ENCODE data around the gene SPSB2.

SPSB2 gene

DNA sequence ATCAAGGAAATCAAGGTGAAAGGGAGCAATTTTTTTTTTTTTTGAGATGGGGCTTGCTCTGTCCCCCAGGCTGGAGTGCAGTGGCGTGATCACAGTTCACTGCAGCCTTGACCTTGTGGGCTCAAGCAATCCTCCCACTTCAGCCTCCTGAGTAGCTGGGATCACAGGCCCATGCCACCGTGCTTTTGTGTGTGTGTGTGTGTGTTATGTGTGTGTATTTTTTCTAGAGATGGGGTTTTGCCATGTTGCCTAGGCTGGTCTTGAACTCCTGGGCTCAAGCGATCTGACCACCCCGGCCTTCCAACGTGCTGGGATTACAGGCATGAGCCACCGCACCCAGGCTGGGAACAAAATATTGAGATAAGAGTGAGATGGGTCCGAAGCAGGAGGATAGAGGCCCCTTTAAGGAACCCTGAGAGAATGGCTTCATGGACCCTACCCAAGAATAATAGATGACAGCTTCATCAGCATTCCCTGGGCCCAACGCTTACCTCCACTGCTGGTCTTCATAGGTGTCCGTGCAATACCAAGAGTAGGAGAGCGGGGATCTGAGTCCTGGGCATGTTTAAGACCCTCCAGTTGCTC, 23.0 kb downstream of the SPSB2 start:
- DNase-seq: no peak

DNA sequence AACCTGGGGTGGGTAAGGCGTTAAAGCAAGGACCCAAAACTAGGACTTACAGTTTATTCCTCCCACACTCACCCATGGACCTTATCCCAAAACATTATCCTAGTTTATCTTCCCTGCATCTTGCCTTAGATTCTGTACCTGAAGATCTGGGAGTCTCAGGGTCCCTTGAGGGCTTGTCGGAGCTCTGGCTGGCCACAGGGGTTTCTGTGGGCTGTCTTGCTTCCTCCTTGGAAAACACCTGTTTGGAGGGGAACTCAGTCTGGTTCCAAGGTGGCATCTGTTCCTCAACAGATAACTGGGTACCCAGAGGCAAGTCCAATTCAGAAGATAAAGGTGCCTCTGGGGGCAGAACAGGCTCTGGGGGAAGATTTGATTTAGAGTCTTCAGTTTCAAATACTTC, 23.7 kb downstream of the SPSB2 start:
- DNase-seq: no peak

DNA sequence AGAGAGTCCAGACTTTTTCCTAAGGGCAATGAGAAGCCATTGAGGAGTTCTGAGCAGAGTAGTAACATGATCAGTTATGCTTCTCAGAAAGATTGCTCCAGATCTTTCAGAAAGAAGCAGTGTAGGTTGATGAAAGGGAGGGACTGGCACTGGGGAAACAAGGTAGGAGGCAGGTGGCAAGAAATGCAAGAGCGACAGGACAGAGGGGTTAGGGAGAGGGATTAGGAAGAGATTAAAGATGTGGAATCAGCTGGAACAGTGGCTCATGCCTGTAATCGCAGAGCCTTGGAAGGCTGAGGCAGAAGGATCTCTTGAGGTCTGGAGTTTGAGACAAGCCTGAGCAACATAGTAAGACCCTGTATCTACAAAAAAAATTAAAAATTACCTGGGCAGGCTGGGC, 25.4 kb downstream of the SPSB2 start:
- DNase-seq: no peak

DNA sequence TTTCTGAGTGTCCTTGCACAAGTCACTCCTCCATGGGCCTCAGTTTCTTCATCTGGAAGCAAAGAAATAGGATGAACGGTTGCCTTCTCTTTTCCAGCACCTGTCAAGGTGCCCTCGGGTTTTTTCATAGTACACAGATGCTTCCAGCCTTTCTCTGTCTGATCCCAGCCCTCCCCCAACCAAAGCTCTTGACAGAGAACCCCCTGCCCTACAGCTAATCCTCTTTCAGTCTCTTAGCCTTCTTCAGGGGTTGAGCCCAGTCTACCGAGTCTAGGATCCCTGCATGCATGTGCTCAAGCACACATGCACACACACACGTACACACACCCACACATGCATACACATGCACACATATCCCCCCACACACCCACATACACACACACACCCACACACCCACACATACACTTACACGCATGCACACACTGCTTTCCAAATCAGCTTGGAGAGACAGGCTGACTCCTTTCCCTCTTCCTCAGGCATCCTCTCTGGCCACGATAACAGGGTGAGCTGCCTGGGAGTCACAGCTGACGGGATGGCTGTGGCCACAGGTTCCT, 26.7 kb downstream of the SPSB2 start:
- no peak for DNase-seq

- DNase-seq: no peak
These were observed 27.7 kb downstream of the SPSB2 start for GRCh38 chr12:6845395-6845794.

GRCh38 chr12:6843118-6843902, 29.8 kb downstream of the SPSB2 start:
- DNase-seq: no peak

DNA sequence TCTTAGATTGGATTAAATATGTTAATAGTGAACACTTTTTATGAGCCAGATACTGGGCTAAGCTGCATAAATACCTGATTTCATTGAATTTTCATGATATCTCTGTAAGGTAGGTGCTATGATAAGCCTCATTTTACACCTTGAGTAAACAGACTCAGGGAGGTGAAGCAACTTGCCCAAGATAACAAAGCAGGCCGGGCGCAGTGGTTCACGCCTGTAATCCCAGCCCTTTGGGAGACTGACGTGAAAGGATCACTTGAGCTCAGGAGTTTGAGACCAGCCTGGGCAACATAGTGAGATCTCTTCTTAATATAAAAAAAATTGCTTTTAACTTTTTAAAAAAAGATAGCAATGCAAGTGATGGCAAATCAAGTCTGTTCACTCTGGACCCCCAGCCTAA, 31.0 kb downstream of the SPSB2 start:
- no peak for DNase-seq

DNA sequence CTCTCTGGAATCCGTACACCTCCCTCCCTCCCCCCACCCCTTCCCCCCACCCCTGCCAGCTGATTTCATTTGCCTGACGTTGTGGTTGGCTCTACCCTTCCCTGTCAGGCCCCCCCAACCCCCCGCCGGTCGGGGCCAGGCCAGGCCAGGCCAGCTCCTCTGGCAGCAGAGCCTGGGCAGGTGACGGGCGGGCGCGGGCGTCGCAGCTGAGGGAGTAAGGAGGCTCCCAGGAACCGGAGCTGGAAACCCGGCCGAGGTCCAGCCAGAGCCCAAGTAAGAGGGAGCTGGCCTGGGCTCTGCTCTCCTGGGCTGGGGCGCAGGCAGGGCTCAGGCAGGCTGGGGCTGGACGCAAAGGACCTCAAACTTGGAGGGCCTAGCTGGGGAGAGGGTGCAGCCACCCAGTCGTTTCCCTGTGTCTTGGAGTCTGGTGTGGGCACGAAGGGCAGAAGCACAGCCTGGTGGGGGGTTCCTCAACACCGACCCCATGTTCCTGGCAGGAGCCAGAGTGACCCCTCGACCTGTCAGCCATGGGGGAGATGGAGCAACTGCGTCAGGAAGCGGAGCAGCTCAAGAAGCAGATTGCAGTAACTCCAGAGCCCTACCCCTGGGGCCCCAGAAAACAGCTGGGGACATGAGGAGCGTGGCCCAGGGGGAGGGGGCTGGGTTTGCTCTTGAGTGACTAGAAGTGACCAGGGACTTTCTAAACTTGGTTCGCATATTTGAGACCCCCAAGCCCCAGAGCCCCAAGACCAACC, 32.2 kb downstream of the SPSB2 start, which contains the start of gene GNB3:
Gene GNB3 (plus strand): TSS at position 165 of the 755 bp plus-strand sequence. CDS start 363 bp downstream, at position 528.
- DNase-seq: no peak

GRCh38 chr12:6840330-6840729, 32.8 kb downstream of the SPSB2 start:
- no peak for DNase-seq

DNA sequence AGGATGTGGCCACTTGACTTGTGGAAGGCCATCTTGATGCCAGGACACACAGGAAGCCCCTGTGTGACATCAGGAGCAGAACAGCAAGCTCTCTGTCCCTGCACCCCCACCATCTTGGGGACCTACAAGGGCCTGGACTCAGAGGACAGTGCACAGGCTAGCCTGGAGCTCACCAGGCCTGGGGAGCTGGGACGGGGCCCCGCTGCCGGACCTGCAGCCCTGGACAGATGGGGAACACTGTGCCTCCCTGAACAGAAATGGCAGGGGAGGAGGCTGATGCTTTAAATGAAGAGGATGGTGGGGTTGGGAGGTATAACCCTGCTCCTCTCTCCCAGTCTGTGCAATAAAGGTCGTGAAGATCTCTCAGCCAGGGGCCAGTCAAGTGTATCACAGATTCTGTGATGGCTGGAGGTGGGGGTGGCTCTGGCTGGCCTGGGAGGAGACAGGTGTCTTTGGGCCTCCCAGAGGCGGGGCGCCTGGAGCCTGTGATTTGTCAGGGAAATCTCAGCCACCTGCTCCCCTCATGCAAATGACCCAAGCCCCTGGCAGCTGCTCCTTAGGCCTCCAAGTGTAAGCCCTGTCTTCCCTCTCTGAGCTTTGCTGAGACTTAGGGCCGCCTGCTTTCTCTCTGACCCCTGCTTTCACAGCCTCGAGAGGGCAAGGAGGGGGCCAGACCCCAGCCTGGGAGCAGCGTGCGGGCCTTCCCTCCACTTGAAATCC, 33.5 kb downstream of the SPSB2 start:
- no peak for DNase-seq

DNA sequence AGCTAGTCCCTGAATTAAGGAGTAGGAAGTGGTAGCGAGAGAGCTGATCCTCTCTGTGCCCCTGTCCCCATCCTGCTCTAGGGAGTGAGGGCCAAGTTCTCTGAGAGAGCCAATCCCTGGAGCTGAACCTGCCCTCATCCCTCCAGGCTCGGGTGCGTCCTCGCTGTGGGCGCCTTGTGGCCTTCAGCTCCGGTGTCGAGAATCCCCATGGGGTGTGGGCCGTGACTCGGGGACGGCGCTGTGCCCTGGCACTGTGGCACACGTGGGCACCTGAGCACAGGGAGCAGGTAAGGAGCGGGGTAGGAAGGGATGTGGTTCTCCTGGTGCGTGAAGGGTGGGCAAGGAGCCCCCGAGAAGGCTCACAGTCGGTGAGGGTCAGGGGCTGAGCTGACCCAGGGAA, 34.2 kb downstream of the SPSB2 start:
- no peak for DNase-seq

DNA sequence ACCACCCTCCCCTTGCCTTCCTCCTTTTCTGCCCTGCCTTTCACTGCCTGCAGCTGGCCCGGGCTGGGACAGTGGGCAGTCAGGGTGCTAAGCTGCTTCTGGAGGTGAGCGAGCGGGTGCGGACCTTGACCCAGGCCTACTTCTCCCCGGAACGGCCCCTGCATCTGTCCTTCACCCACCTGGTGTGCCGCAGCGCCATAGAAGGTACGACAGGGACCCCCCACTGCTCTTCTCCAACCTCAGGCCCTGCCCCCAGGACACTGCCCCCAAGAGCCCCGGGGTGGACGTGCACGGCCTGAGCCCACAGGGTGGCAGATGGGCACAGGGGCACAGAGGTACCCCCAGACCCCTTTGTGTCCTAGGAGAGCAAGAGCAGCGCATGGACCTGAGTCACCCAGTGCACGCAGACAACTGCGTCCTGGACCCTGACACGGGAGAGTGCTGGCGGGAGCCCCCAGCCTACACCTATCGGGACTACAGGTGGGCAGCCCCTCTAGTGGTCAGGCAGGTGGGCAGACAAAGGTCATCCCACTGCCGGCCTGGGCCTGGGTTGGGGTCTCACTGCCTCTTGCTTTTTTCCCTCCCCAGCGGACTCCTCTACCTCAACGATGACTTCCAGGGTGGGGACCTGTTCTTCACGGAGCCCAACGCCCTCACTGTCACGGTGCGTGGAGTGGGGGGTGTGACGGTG, 35.6 kb downstream of the SPSB2 start:
- no peak for DNase-seq

GRCh38 chr12:6836851-6837250, 36.3 kb downstream of the SPSB2 start:
- DNase-seq: no peak

DNA sequence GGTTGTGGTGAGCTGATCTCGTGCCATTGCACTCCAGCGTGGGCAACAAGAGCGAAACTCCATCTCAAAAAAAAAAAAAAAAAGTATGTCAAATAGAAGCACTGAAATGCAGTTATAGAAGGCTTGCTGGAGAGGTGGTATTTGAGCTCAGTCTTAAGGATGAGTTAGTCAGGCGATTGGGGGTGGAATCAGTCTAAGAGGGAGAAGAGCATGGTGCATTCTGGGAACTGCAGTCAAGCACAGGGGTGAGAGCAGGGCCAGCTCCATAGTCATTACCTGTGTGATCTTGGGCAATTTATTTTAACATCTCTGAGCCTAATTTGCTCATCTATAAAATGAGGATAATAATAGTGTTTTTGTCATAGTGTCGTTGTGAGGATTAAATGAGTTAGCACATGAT, 38.2 kb downstream of the SPSB2 start:
- no peak for DNase-seq

DNA sequence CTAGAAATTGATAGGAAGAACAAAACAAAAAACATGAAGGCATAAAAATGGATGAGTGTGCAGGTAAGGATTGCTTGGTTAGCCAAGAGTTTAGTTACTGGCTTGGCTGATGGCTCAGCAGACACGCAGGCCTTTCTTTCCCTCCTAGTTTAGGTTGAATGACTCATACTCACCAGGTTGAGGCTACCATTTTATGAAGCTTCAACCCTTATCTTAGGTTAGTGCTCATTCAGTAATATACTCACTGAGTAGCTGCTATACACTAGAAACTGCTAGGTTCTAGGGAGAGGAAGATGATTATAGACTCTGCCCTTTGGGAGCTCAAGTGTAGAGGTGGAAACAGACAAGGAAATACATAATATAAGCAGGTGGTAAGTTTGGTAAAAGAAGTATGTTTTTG, 38.8 kb downstream of the SPSB2 start:
- no peak for DNase-seq

GRCh38 chr12:6833189-6833890, 39.8 kb downstream of the SPSB2 start:
- no peak for DNase-seq

- DNase-seq: no peak
These were observed 41.0 kb downstream of the SPSB2 start for GRCh38 chr12:6832125-6832524.

DNA sequence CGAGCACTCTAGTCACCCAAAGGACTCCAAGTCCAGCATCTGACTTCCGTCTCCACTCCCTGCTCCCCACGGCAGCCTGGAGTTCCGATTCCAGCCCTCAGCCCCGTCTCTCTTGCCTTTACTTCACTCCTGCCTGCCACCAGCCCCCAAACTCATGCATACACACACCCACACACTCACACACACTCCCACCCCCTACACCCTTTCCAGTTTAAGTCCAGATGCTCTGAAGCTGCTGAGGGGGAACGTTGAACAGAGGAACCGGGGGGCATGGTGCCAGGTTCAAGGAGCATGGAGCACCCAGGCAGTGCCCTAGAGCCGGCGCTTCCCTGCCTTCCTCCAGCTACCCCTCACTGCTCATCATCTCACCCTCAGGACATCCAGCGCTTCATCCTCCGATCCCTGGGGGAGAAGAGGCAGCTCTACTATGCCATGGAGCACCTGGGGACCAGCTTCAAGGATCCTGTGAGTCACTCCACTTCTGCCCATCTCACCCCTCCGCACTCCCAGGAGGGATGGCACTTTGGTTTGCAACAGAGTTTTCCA, 41.6 kb downstream of the SPSB2 start:
- DNase-seq: no peak

GRCh38 chr12:6830999-6831398, 42.1 kb downstream of the SPSB2 start:
- DNase-seq: no peak

- DNase-seq: no peak
These were observed 42.7 kb downstream of the SPSB2 start for GRCh38 chr12:6830286-6830890.
